Smooth muscle cell (in vitro differentiated cells): ENCODE results near the gene PHLPP1. TPM values are rescaled to one million over a fixed set of nuclear protein-coding genes. Genes with fewer than 3 reads are reported as not detected.

Experiments
- DNase-seq: peaks from one replicate; lab custom pipeline; 2025; ENCODE audit not compliant: unreplicated experiment; lab: John Stamatoyannopoulos, UW
- H2AFZ ChIP-seq: fragments of 200-600 bp; sonication (generic); 2 replicates; pipeline ENCODE4 v1.6.0; 2016; ENCODE audit warnings: antibody characterized with exemption, low read depth, mild to moderate bottlenecking
- H3F3A ChIP-seq: fragments of 200-600 bp; sonication (generic); 2 replicates; pipeline ENCODE4 v1.6.0; 2017; ENCODE audit warnings: antibody characterized with exemption, low read depth
- H3K27ac ChIP-seq: fragments of 200-600 bp; sonication (generic); 2 replicates; pipeline ENCODE4 v1.5.1; 2016; ENCODE audit warnings: low read depth, mild to moderate bottlenecking
- H3K27me3 ChIP-seq: fragments of 200-600 bp; sonication (generic); 2 replicates; pipeline ENCODE4 v1.6.1; 2016; ENCODE audit warnings: low read depth, mild to moderate bottlenecking
- H3K36me3 ChIP-seq: fragments of 200-600 bp; sonication (generic); 2 replicates; pipeline ENCODE4 v1.5.1; 2016; ENCODE audit warnings: low read depth
- H3K4me1 ChIP-seq: fragments of 200-600 bp; sonication (generic); 2 replicates; pipeline ENCODE4 v1.5.1; 2016; ENCODE audit warnings: low read depth
- H3K4me2 ChIP-seq: fragments of 200-600 bp; sonication (generic); 2 replicates; pipeline ENCODE4 v1.6.0; 2016; ENCODE audit warnings: mild to moderate bottlenecking
- H3K4me3 ChIP-seq: fragments of 200-600 bp; sonication (generic); 2 replicates; pipeline ENCODE4 v1.5.1; 2016; ENCODE audit warnings: mild to moderate bottlenecking
- H3K79me2 ChIP-seq: fragments of 200-600 bp; sonication (generic); 2 replicates; pipeline ENCODE4 v1.6.0; 2016; ENCODE audit warnings: low read depth, mild to moderate bottlenecking
- H3K9ac ChIP-seq: fragments of 200-600 bp; sonication (generic); 2 replicates; pipeline ENCODE4 v1.6.0; 2016; ENCODE audit warnings: low read depth
- H3K9me3 ChIP-seq: fragments of 200-600 bp; sonication (generic); replicated peaks from 2 replicates; pipeline ENCODE4 v1.5.1; 2016; ENCODE audit warnings: low read depth
- H4K20me1 ChIP-seq: fragments of 200-600 bp; sonication (generic); 2 replicates; pipeline ENCODE4 v1.6.0; 2016; ENCODE audit warnings: low read depth
- WGBS: methylation state at CpG from one replicate; pipeline ENCODE4 v1.1.7; 2016; ENCODE audit warnings: low lambda C conversion rate; 5-methylcytosine and 5-hydroxymethylcytosine counted together
- polyA plus RNA-seq: library from polyadenylated mRNA; unstranded; fragments of >200 nt; fragmentation: Nextera tagmentation; extraction: Ambion mirVana; gene quantifications from 2 replicates; pipeline ENCODE4 v1.2.1, GENCODE V29; 2016
- total RNA-seq: library from RNA; depleted of rRNA; stranded (reverse); fragments of >200 nt; gene quantifications from 2 replicates; pipeline ENCODE4 v1.2.3, GENCODE V29; 2014
- TF ChIP-seq, protein P1 (sequence below): fragments of 200-600 bp; sonication (generic); IDR thresholded peaks from 2 replicates; pipeline ENCODE4 v1.5.1; 2017; ENCODE audit warnings: borderline replicate concordance, mild to moderate bottlenecking, antibody characterized with exemption; ENCODE audit not compliant: insufficient read depth, poor library complexity, severe bottlenecking

The PHLPP1 gene
- total and polyA plus RNA-seq, 2 experiments from 2014 or later: 1.1 to 4.3 TPM

- Histone ChIP-seq H2AFZ (no peak overlapping the region), H3F3A (no peaks in the 10 kb centered on the region), H3K4me3 (no peak overlapping the region), H3K9me3 (no peaks in the 10 kb centered on the region), H3K4me2 (no peak overlapping the region), H4K20me1 (no peaks in the 10 kb centered on the region), H3K27ac (no peak overlapping the region), H3K79me2 (no peaks in the 10 kb centered on the region), H3K27me3 (no peaks in the 10 kb centered on the region), H3K4me1 (no peaks in the 10 kb centered on the region), H3K36me3 (no peaks in the 10 kb centered on the region), H3K9ac (no peak overlapping the region)
- TF ChIP-seq, protein P1, sequence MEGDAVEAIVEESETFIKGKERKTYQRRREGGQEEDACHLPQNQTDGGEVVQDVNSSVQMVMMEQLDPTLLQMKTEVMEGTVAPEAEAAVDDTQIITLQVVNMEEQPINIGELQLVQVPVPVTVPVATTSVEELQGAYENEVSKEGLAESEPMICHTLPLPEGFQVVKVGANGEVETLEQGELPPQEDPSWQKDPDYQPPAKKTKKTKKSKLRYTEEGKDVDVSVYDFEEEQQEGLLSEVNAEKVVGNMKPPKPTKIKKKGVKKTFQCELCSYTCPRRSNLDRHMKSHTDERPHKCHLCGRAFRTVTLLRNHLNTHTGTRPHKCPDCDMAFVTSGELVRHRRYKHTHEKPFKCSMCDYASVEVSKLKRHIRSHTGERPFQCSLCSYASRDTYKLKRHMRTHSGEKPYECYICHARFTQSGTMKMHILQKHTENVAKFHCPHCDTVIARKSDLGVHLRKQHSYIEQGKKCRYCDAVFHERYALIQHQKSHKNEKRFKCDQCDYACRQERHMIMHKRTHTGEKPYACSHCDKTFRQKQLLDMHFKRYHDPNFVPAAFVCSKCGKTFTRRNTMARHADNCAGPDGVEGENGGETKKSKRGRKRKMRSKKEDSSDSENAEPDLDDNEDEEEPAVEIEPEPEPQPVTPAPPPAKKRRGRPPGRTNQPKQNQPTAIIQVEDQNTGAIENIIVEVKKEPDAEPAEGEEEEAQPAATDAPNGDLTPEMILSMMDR: no peak
- no peak for DNase-seq
- 96% methylated on average over 3 of the region's 3 CpGs for WGBS
Measured at GRCh38 chr18:62959481-62959880, 244.1 kb downstream of the PHLPP1 start.

DNA sequence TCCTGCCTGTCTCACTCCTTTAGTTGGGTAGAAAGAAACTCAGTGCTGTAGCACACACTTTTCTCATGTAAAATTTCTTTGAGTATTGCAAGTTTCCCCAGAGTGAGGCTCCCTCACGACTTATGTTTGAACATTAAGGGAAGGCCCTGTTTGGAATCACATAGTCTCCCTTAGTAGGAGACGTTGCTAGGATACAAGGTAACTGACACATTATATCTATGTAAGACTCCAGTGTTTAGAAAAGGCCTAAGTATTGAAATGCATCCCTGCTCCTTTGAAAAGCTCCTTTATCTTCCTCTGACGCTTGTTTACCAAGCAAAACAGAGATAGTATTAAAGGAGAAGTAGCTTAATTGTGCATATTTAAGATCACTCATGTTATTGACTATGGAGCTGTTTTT is 248.2 kb downstream of the PHLPP1 start:
- Histone ChIP-seq H3K36me3 (no peaks in the 10 kb centered on the region), H3K79me2 (no peaks in the 10 kb centered on the region), H3K4me3 (no peak overlapping the region), H4K20me1 (no peaks in the 10 kb centered on the region), H3K27me3 (no peaks in the 10 kb centered on the region), H2AFZ (no peak overlapping the region), H3K4me1 (no peaks in the 10 kb centered on the region), H3K9me3 (no peaks in the 10 kb centered on the region), H3K9ac (no peak overlapping the region), H3K27ac (no peak overlapping the region), H3F3A (no peaks in the 10 kb centered on the region), H3K4me2 (no peak overlapping the region)
- WGBS: 60% methylated on average over 3 of the region's 3 CpGs
- no peak for DNase-seq
- TF ChIP-seq, protein P1: no peak

- no peak overlapping the region for H3K4me3 ChIP-seq
- H3K4me1 ChIP-seq: no peaks in the 10 kb centered on the region
- TF ChIP-seq, protein P1: no peak
- no peak overlapping the region for H2AFZ ChIP-seq
- H4K20me1 ChIP-seq: no peaks in the 10 kb centered on the region
- H3K27me3 ChIP-seq: no peaks in the 10 kb centered on the region
- H3F3A ChIP-seq: no peaks in the 10 kb centered on the region
- WGBS: 91% methylated on average over 1 of the region's 1 CpG
- H3K27ac ChIP-seq: no peak overlapping the region
- no peak overlapping the region for H3K4me2 ChIP-seq
- no peaks in the 10 kb centered on the region for H3K36me3 ChIP-seq
- DNase-seq: no peak
- H3K9ac ChIP-seq: no peak overlapping the region
- H3K9me3 ChIP-seq: no peaks in the 10 kb centered on the region
- no peaks in the 10 kb centered on the region for H3K79me2 ChIP-seq
Measured at GRCh38 chr18:62964432-62964831, 249.1 kb downstream of the PHLPP1 start.

- H3K4me3 ChIP-seq: no peak overlapping the region
- no peaks in the 10 kb centered on the region for H3F3A ChIP-seq
- TF ChIP-seq, protein P1: no peak
- H3K79me2 ChIP-seq: no peaks in the 10 kb centered on the region
- DNase-seq: no peak
- H3K36me3 ChIP-seq: no peaks in the 10 kb centered on the region
- H4K20me1 ChIP-seq: no peaks in the 10 kb centered on the region
- H3K27ac ChIP-seq: no peak overlapping the region
- no peaks in the 10 kb centered on the region for H3K4me1 ChIP-seq
- H3K27me3 ChIP-seq: no peaks in the 10 kb centered on the region
- no peak overlapping the region for H2AFZ ChIP-seq
- no peak overlapping the region for H3K9ac ChIP-seq
- no peak overlapping the region for H3K4me2 ChIP-seq
- 94% methylated on average over 4 of the region's 4 CpGs for WGBS
- no peaks in the 10 kb centered on the region for H3K9me3 ChIP-seq
Measured at GRCh38 chr18:62967089-62967488, 251.7 kb downstream of the PHLPP1 start.
